ENCODE data around the gene KRT38.
"Not testable (repeated sequence)": the region's sequence is repeated elsewhere in the genome, so short reads cannot be mapped to it uniquely, and the experiment has no call there.

- not testable (repeated sequence) for TF ChIP-seq CTCF, POLR2A (IDR thresholded peaks at IDR 0.05)
Observed at GRCh38 chr17:41430376-41430775, 10.4 kb downstream of the KRT38 start.

Measured in tibial nerve (tissue), 3 donors.